ENCODE measurements around the gene FOXN1. TPM values are rescaled to one million over a fixed set of nuclear protein-coding genes. Genes with fewer than 3 reads are reported as not detected.

Gene FOXN1
- polyA plus RNA-seq, 1 donor from 2014 or later: not detected

- Mint-ChIP-seq H3K4me3 (peak overlapping the region; percentile 77 to 99 (median 92)), H3K9me3 (no peaks in the 10 kb centered on the region), H3K27me3 (no peaks in the 10 kb centered on the region), H3K4me1 (peaks cover 43 to 48% (median 45%) of the 10 kb centered on the region in 3 donors), H3K36me3 (peaks cover 5% of the 10 kb centered on the region), H3K27ac (peak overlapping the region; percentile 90 to 96 (median 90))
Measured at GRCh38 chr17:28551421-28552175, 45.5 kb downstream of the FOXN1 start.

- Mint-ChIP-seq H3K36me3 (peaks cover 8% of the 10 kb centered on the region), H3K9me3 (no peaks in the 10 kb centered on the region), H3K27ac (peak within 1 kb of the TSS; percentile 90 to 96 (median 90)), H3K27me3 (no peaks in the 10 kb centered on the region), H3K4me3 (peak within 1 kb of the TSS; percentile 77 to 99 (median 92)), H3K4me1 (peaks cover 42 to 48% (median 45%) of the 10 kb centered on the region in 3 donors)
Measured at GRCh38 chr17:28552176-28552999, 46.2 kb downstream of the FOXN1 start, which contains the start of gene UNC119. UNC119 (minus strand) TSS chr17:28552624; CDS start chr17:28552557, 67 bp downstream.

GRCh38 chr17:28553000-28553505 lies 46.9 kb downstream of the FOXN1 start:
- peaks cover 7% of the 10 kb centered on the region for H3K36me3 Mint-ChIP-seq
- peak overlapping the region; percentile 52 to 96 (median 87) for H3K4me3 Mint-ChIP-seq
- peaks cover 36 to 43% (median 40%) of the 10 kb centered on the region in 3 donors for H3K4me1 Mint-ChIP-seq
- no peaks in the 10 kb centered on the region for H3K9me3 Mint-ChIP-seq
- peak overlapping the region; percentile 16 to 90 (median 36) for H3K27ac Mint-ChIP-seq
- no peaks in the 10 kb centered on the region for H3K27me3 Mint-ChIP-seq

GRCh38 chr17:28554565-28554964 lies 48.4 kb downstream of the FOXN1 start:
- Mint-ChIP-seq H3K27me3 (no peaks in the 10 kb centered on the region), H3K36me3 (peaks cover 10% of the 10 kb centered on the region), H3K9me3 (no peaks in the 10 kb centered on the region), H3K27ac (peak overlapping the region in 2 of 3 donors; percentile 43 to 82), H3K4me1 (peaks cover 22 to 28% (median 27%) of the 10 kb centered on the region in 3 donors), H3K4me3 (peak overlapping the region in 2 of 4 donors; percentile 60 to 71)

GRCh38 chr17:28555022-28555421 lies 48.9 kb downstream of the FOXN1 start:
- Mint-ChIP-seq H3K27ac (peak overlapping the region in 1 of 3 donors; percentile 43), H3K36me3 (peaks cover 10% of the 10 kb centered on the region), H3K4me1 (peaks cover 18 to 24% (median 24%) of the 10 kb centered on the region in 3 donors), H3K4me3 (peak overlapping the region in 1 of 4 donors; percentile 71), H3K9me3 (no peaks in the 10 kb centered on the region), H3K27me3 (no peaks in the 10 kb centered on the region)

GRCh38 chr17:28563475-28563874 lies 57.3 kb downstream of the FOXN1 start:
- H3K27ac Mint-ChIP-seq: peak overlapping the region in 1 of 3 donors; percentile 59
- no peaks in the 10 kb centered on the region for H3K9me3 Mint-ChIP-seq
- no peaks in the 10 kb centered on the region for H3K27me3 Mint-ChIP-seq
- peaks cover 16 to 23% (median 21%) of the 10 kb centered on the region in 3 donors for H3K4me1 Mint-ChIP-seq
- H3K4me3 Mint-ChIP-seq: no peak overlapping the region
- H3K36me3 Mint-ChIP-seq: peaks cover 10% of the 10 kb centered on the region

- Mint-ChIP-seq H3K27me3 (no peaks in the 10 kb centered on the region), H3K9me3 (no peaks in the 10 kb centered on the region), H3K27ac (peak overlapping the region; percentile 4 to 70 (median 36)), H3K36me3 (peaks cover 4% of the 10 kb centered on the region), H3K4me1 (peaks cover 37 to 46% (median 44%) of the 10 kb centered on the region in 3 donors), H3K4me3 (peak overlapping the region; percentile 56 to 88 (median 72))
Measured at GRCh38 chr17:28567604-28568003, 61.5 kb downstream of the FOXN1 start.

- Mint-ChIP-seq H3K4me3 (peak overlapping the region; percentile 63 to 99 (median 98)), H3K9me3 (no peaks in the 10 kb centered on the region), H3K36me3 (peaks cover 4% of the 10 kb centered on the region), H3K27me3 (no peaks in the 10 kb centered on the region), H3K27ac (peak overlapping the region in 1 of 3 donors; percentile 7), H3K4me1 (peaks cover 35 to 51% (median 40%) of the 10 kb centered on the region in 3 donors)
Measured at GRCh38 chr17:28569446-28569845, 63.3 kb downstream of the FOXN1 start.

GRCh38 chr17:28570716-28571360 lies 64.7 kb downstream of the FOXN1 start:
- Mint-ChIP-seq H3K4me1 (peaks cover 32 to 46% (median 35%) of the 10 kb centered on the region in 3 donors), H3K36me3 (peaks cover 4% of the 10 kb centered on the region), H3K4me3 (peak overlapping the region; percentile 93 to 99 (median 98)), H3K27me3 (no peaks in the 10 kb centered on the region), H3K27ac (peak overlapping the region; percentile 94 to 96 (median 95)), H3K9me3 (no peaks in the 10 kb centered on the region)

GRCh38 chr17:28571361-28572122 lies 65.4 kb downstream of the FOXN1 start, which contains the start of gene PIGS:
PIGS (minus strand) TSS chr17:28571524; CDS start chr17:28571496, 28 bp downstream.
- no peaks in the 10 kb centered on the region for H3K9me3 Mint-ChIP-seq
- H3K36me3 Mint-ChIP-seq: peaks cover 4% of the 10 kb centered on the region
- peak within 1 kb of the TSS; percentile 93 to 99 (median 98) for H3K4me3 Mint-ChIP-seq

GRCh38 chr17:28572259-28573039 lies 66.3 kb downstream of the FOXN1 start:
- peaks cover 35 to 48% (median 38%) of the 10 kb centered on the region in 3 donors for H3K4me1 Mint-ChIP-seq
- no peaks in the 10 kb centered on the region for H3K27me3 Mint-ChIP-seq
- peak overlapping the region; percentile 93 to 99 (median 98) for H3K4me3 Mint-ChIP-seq
- peak overlapping the region; percentile 94 to 96 (median 95) for H3K27ac Mint-ChIP-seq
- H3K9me3 Mint-ChIP-seq: no peaks in the 10 kb centered on the region
- H3K36me3 Mint-ChIP-seq: peaks cover 4% of the 10 kb centered on the region

More at GRCh38 chr17:28571361-28572122, 65.4 kb downstream of the FOXN1 start, which contains the start of gene PIGS:
- Mint-ChIP-seq H3K27ac (peak within 1 kb of the TSS; percentile 94 to 96 (median 95)), H3K27me3 (no peaks in the 10 kb centered on the region), H3K4me1 (peaks cover 37 to 46% (median 38%) of the 10 kb centered on the region in 3 donors)

- Mint-ChIP-seq H3K36me3 (peaks cover 4% of the 10 kb centered on the region), H3K27me3 (no peaks in the 10 kb centered on the region), H3K4me1 (peaks cover 31 to 44% (median 32%) of the 10 kb centered on the region in 3 donors), H3K27ac (peak overlapping the region in 1 of 3 donors; percentile 95), H3K4me3 (peak overlapping the region in 2 of 4 donors; percentile 25 to 99), H3K9me3 (no peaks in the 10 kb centered on the region)
Measured at GRCh38 chr17:28573040-28573380, 66.9 kb downstream of the FOXN1 start.

- H3K27ac Mint-ChIP-seq: no peak overlapping the region
- peaks cover under 1% of the 10 kb centered on the region for H3K36me3 Mint-ChIP-seq
- no peaks in the 10 kb centered on the region for H3K27me3 Mint-ChIP-seq
- H3K4me1 Mint-ChIP-seq: peaks cover 27 to 41% (median 29%) of the 10 kb centered on the region in 3 donors
- H3K4me3 Mint-ChIP-seq: peak overlapping the region in 1 of 4 donors; percentile 99
- H3K9me3 Mint-ChIP-seq: no peaks in the 10 kb centered on the region
Measured at GRCh38 chr17:28573521-28573920, 67.4 kb downstream of the FOXN1 start.

Measured in IgD-negative memory B cell (primary cell).